Stimulated activated naive B cell treated with anti-CD40 and anti-IgM and Interleukin-4, amounts not matched to agents 10 μg/mL and 1 μg/mL and 100 μg/mL, for 72 hours (primary cell): Measurements from ENCODE around the gene KRTAP10-11.
"Not testable (repeated sequence)": the region's sequence is repeated elsewhere in the genome, so short reads cannot be mapped to it uniquely, and the experiment has no call there.

ENCODE experiments used
- ATAC-seq, 2 donors: fragments of 150-1000 bp; cut with Tn5 transposase; replicated peaks; 2 replicates each; pipeline ENCODE4 v1.10.0; 2021; ENCODE audit warnings: moderate library complexity in 1 of 2
- DNase-seq: peaks from one replicate; pipeline ENCODE4 v3.0.0; 2021
- H3K27ac Mint-ChIP-seq: one replicate; pipeline ENCODE4 v1.8.0; 2022; ENCODE audit warnings: mild to moderate bottlenecking, mixed read lengths
- H3K27me3 Mint-ChIP-seq, 2 donors: one replicate each; pipeline ENCODE4 v1.8.0; 2022; ENCODE audit warnings: mixed read lengths in 2 of 2
- H3K36me3 Mint-ChIP-seq, 2 donors: one replicate each; pipeline ENCODE4 v1.8.0; 2022; ENCODE audit warnings: mixed read lengths in 2 of 2, mild to moderate bottlenecking in 1 of 2
- H3K4me1 Mint-ChIP-seq, 2 donors: one replicate each; pipeline ENCODE4 v1.8.0; 2022; ENCODE audit warnings: mixed read lengths in 2 of 2, mild to moderate bottlenecking in 1 of 2
- H3K4me3 Mint-ChIP-seq, 2 donors: one replicate each; pipeline ENCODE4 v1.8.0; 2022; ENCODE audit warnings: mild to moderate bottlenecking in 2 of 2, mixed read lengths in 2 of 2, moderate library complexity in 1 of 2
- H3K9me3 Mint-ChIP-seq, 2 donors: one replicate each; pipeline ENCODE4 v1.8.0; 2022; ENCODE audit warnings: mixed read lengths in 2 of 2, mild to moderate bottlenecking in 1 of 2

The KRTAP10-11 gene

DNA sequence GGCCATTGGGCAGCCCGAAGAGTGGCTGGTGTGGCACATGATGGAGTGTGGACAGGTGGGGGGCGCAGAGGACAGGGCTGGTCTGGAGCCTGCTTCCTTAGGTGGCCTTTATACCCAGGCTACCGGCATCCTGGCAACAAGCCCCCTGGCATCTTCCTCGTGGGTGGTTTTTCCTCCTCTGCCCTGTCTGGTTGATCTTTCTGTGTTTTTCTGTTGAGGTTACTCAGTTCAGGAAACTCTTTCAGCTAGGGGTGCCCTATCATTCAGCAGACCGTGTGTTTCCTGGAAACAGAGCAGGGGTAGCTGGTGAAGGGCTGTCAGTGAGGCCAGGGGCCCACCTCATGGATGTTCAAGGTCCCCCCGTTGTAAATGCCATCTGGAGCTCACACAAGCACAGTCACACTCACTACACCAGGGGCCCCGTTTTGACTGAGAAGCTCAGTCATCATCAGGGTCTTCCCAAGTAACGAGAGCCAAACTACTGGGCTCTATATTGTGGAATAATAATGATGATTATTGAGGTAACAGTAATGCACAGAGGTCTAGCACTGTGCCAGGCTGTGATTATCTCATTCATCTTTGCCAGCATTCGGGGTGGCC is 8.5 kb downstream of the KRTAP10-11 start, which contains the start of gene KRTAP12-4:
Gene KRTAP12-4 (minus strand): TSS at position 84 of the 600 bp plus-strand sequence. CDS start 45 bp downstream, at position 39.
- peaks cover 31 to 35% of the 10 kb centered on the region in 2 donors for H3K27me3 Mint-ChIP-seq
- peaks cover 17 to 18% of the 10 kb centered on the region in 2 donors for H3K9me3 Mint-ChIP-seq
- H3K4me1 Mint-ChIP-seq = no peaks in the 10 kb centered on the region
- H3K36me3 Mint-ChIP-seq = peaks cover 0 to 4% of the 10 kb centered on the region in 2 donors
- H3K27ac Mint-ChIP-seq = peak within 1 kb of the TSS; percentile 42
- no peak within 1 kb of the TSS for H3K4me3 Mint-ChIP-seq
- ATAC-seq (no peak), DNase-seq (no peak)

GRCh38 chr21:44656868-44657267 is 10.7 kb downstream of the KRTAP10-11 start:
- peaks cover 18 to 19% of the 10 kb centered on the region in 2 donors for H3K9me3 Mint-ChIP-seq
- H3K27me3 Mint-ChIP-seq = peaks cover 41 to 47% of the 10 kb centered on the region in 2 donors
- peaks cover 0 to 4% of the 10 kb centered on the region in 2 donors for H3K36me3 Mint-ChIP-seq
- no peaks in the 10 kb centered on the region for H3K4me1 Mint-ChIP-seq
- no peak for DNase-seq
- H3K27ac Mint-ChIP-seq = no peak overlapping the region
- ATAC-seq = no peak
- H3K4me3 Mint-ChIP-seq = no peak overlapping the region

DNA sequence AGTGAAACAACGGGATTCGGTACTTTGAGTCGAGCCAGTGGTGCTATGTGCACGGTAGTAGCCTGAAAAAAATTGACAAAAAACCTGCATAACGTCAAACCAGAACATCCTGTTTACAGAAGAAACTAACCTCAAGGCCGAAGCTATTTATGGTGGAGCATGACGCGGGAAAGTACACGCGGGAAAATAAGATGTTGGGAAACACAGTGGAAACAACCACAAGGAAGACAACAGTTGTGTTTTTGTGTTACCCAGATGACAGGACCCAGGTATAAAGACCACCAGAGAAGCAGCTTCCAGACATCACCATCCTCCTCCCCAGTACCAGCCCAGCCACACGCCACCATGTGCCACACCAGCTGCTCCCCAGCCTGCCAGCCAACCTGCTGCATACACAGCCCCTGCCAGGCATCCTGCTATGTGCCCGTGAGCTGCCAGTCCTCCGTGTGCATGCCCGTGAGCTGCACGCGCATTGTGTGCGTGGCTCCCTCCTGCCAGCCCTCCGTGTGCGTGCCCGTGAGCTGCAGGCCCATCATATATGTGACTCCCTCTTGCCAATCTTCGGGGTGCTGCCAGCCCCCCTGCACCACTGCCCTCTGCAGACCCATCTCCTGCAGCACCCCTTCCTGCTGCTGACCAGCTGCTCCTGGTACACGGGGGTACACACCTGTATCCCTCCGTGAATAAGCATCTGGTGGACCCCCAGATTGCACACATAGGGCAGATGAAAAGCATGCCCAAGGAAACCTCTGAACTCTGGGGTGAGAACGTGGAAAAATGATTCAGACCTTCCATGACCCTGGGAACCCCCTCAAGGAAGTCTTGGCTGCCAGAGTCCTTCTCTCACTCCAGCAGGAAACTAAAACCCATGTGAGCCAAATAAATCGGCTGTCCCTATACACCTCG is 11.7 kb downstream of the KRTAP10-11 start, which contains the start of gene KRTAP12-3:
Gene KRTAP12-3 (plus strand): TSS at position 298 of the 906 bp plus-strand sequence. CDS start 48 bp downstream, at position 346.
- Mint-ChIP-seq H3K4me1 (no peaks in the 10 kb centered on the region), H3K9me3 (peaks cover 18 to 21% of the 10 kb centered on the region in 2 donors), H3K4me3 (no peak within 1 kb of the TSS), H3K27ac (no peak within 1 kb of the TSS), H3K36me3 (peaks cover 0 to 8% of the 10 kb centered on the region in 2 donors), H3K27me3 (peaks cover 46 to 54% of the 10 kb centered on the region in 2 donors)
- DNase-seq (no peak), ATAC-seq (no peak)

DNA sequence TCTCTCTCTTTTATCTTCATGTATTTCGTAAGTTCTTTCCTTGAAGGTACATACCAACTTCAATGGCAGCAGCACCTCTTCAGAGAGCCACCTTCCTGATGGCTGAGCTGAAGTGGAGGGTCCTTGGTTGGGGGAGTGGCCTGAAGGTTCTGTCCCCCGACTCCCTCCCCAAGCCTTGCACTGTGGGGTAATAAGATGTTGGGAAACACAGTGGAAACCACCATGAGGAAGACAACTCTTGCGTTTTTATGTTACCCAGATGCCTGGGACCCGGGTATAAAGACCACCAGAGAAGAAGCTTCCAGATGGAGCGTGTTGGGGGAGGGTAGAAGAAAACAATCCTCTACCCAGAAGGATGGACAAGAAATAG is 12.3 kb downstream of the KRTAP10-11 start:
- Mint-ChIP-seq H3K27me3 (peaks cover 46 to 54% of the 10 kb centered on the region in 2 donors), H3K9me3 (peaks cover 18 to 21% of the 10 kb centered on the region in 2 donors), H3K36me3 (peaks cover 0 to 8% of the 10 kb centered on the region in 2 donors), H3K4me1 (no peaks in the 10 kb centered on the region), H3K4me3 (no peak overlapping the region), H3K27ac (no peak overlapping the region)
- DNase-seq = no peak
- ATAC-seq = no peak

GRCh38 chr21:44658913-44659595 is 12.8 kb downstream of the KRTAP10-11 start:
- Mint-ChIP-seq H3K27me3 (peaks cover 46 to 50% of the 10 kb centered on the region in 2 donors), H3K36me3 (peaks cover 0 to 8% of the 10 kb centered on the region in 2 donors), H3K4me1 (no peaks in the 10 kb centered on the region), H3K4me3 (no peak overlapping the region), H3K9me3 (peaks cover 18 to 21% of the 10 kb centered on the region in 2 donors), H3K27ac (no peak overlapping the region)
- DNase-seq = no peak
- ATAC-seq = no peak

DNA sequence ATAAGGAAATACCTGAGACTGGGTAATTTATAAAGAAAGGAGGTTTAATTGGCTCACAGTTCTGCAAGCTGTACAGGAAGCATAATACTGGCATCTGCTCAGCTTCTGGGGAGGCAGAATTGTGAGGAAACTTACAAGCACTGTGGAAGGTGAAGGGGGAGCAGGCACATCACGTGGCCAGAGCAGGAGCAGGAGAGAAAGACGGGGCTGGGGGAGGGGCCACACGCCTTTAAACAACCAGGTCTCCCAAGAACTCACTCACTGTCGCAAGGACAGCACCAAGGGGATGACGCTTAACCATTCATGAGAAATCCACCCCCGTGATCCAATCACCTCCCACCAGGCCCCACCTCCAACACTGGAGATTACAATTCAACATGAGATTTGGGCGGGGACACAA is 15.4 kb downstream of the KRTAP10-11 start:
- Mint-ChIP-seq H3K27me3 (peaks cover 58 to 65% of the 10 kb centered on the region in 2 donors), H3K9me3 (peaks cover 11 to 22% of the 10 kb centered on the region in 2 donors)
- H3K27ac Mint-ChIP-seq, DNase-seq, H3K4me1 Mint-ChIP-seq, H3K36me3 Mint-ChIP-seq, ATAC-seq, H3K4me3 Mint-ChIP-seq: not testable (repeated sequence)

GRCh38 chr21:44664691-44665090 is 18.5 kb downstream of the KRTAP10-11 start:
- no peak overlapping the region for H3K27ac Mint-ChIP-seq

DNA sequence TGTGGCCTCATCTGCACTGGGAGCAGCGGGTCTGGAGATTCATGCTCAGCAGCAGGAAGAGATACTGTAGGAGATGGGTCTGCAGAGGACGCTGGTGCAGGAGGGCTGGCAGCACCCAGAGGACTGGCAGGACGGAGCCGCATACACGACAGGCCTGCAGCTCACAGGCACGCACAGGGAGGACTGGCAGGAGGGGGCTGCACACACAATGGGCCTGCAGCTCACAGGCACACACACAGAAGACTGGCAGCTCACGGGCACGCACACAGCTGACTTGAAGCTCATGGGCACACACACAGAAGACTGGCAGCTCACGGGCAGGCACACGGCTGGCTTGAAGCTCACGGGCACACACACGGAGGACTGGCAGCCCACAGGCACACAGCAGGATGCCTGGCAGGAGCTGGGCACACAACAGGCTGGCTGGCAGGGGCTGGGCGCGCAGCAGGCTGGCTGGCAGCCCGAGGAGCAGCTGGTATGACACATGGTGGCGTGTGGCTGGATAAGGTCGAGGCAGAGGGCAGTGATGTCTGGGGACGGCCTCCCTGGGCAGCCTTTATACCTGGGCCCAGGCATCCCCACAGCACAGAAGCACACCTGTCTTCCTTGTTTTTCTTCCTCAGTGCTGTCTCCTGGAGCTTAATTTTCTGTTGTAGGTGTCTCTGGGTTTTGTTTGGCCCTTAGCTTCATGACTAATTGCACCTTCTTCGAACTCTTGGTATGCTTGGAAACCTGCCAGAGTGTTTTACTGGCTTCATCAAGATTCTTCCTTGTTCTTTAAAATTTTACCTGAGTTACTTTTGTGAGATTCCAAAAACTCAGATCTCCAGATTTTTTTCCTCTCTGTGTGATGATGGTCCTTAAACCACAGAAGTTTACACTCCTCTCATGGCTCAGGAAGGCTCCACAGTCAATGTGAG is 20.4 kb downstream of the KRTAP10-11 start, which contains the start of gene KRTAP12-2:
Gene KRTAP12-2 (minus strand): TSS at position 527 of the 920 bp plus-strand sequence. CDS start 41 bp downstream, at position 486.
- peaks cover 1 to 3% of the 10 kb centered on the region in 2 donors for H3K36me3 Mint-ChIP-seq
- no peak within 1 kb of the TSS for H3K4me3 Mint-ChIP-seq
- H3K9me3 Mint-ChIP-seq = peaks cover 9 to 12% of the 10 kb centered on the region in 2 donors
- peaks cover 37 to 41% of the 10 kb centered on the region in 2 donors for H3K27me3 Mint-ChIP-seq
- DNase-seq = no peak
- no peak for ATAC-seq
- H3K27ac Mint-ChIP-seq = no peak within 1 kb of the TSS
- no peaks in the 10 kb centered on the region for H3K4me1 Mint-ChIP-seq

More at GRCh38 chr21:44664691-44665090, 18.5 kb downstream of the KRTAP10-11 start:
- no peaks in the 10 kb centered on the region for H3K4me1 Mint-ChIP-seq
- H3K36me3 Mint-ChIP-seq = peaks cover 0 to 3% of the 10 kb centered on the region in 2 donors
- H3K9me3 Mint-ChIP-seq = peaks cover 0 to 7% of the 10 kb centered on the region in 2 donors
- no peak for DNase-seq
- no peak overlapping the region for H3K4me3 Mint-ChIP-seq
- peaks cover 44 to 49% of the 10 kb centered on the region in 2 donors for H3K27me3 Mint-ChIP-seq
- no peak for ATAC-seq

DNA sequence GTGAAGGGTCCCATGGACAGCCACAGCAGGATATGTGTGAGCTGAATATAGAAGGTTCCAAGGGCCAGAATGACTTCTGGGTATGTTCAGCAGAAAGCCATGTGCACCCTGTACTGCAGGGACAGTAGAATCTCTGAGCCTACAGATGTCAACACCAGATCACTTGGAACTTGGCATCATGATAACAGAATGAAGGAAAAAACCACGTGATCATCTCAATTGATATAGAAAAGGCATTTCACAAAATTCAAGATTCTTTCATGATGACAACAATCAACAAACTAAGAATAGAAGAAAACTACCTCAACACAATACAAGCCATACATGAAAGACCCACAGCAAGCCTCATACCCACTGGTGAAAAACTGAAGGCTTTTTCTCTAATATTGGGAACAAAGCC is 21.4 kb downstream of the KRTAP10-11 start:
- Mint-ChIP-seq H3K4me1 (no peaks in the 10 kb centered on the region), H3K36me3 (peaks cover 0 to 1% of the 10 kb centered on the region in 2 donors), H3K4me3 (no peak overlapping the region), H3K27me3 (peaks cover 28 to 36% of the 10 kb centered on the region in 2 donors), H3K9me3 (peaks cover 10 to 12% of the 10 kb centered on the region in 2 donors), H3K27ac (no peak overlapping the region)
- ATAC-seq (no peak), DNase-seq (no peak)

GRCh38 chr21:44670642-44671432 is 24.6 kb downstream of the KRTAP10-11 start:
- Mint-ChIP-seq H3K36me3 (peaks cover 0 to 1% of the 10 kb centered on the region in 2 donors), H3K27me3 (peaks cover 27 to 30% of the 10 kb centered on the region in 2 donors), H3K4me1 (no peaks in the 10 kb centered on the region), H3K4me3 (no peak overlapping the region), H3K9me3 (peaks cover 14 to 22% of the 10 kb centered on the region in 2 donors), H3K27ac (no peak overlapping the region)
- DNase-seq = no peak
- no peak for ATAC-seq

DNA sequence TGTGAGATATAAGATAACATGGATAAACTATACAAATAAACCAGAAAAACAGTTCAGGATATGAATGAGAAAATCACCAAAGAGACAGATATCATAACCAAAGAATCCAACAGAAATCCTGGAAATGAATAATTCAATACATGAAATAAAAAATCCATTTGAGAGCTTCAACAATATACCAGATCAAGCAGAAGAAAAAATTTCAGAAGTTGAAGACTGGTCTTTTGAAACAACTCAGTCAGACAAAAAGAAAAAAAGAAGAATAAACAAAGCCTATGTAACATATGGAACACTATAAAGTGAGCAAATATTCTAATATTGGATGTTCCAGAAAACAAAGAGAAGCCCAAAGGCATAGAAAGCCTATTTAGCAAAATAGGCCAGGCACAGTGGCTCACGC is 25.7 kb downstream of the KRTAP10-11 start:
- H3K27ac Mint-ChIP-seq = no peak overlapping the region
- H3K27me3 Mint-ChIP-seq = peaks cover 23 to 29% of the 10 kb centered on the region in 2 donors
- H3K9me3 Mint-ChIP-seq = peaks cover 14 to 22% of the 10 kb centered on the region in 2 donors
- ATAC-seq (no peak), DNase-seq (no peak)
- H3K36me3 Mint-ChIP-seq = peaks cover 0 to 1% of the 10 kb centered on the region in 2 donors
- H3K4me1 Mint-ChIP-seq = no peaks in the 10 kb centered on the region
- no peak overlapping the region for H3K4me3 Mint-ChIP-seq

- no peak overlapping the region for H3K27ac Mint-ChIP-seq
- H3K4me3 Mint-ChIP-seq = no peak overlapping the region
- peaks cover 4 to 9% of the 10 kb centered on the region in 2 donors for H3K9me3 Mint-ChIP-seq
- H3K4me1 Mint-ChIP-seq = no peaks in the 10 kb centered on the region
- H3K27me3 Mint-ChIP-seq = peaks cover 48 to 49% of the 10 kb centered on the region in 2 donors
- H3K36me3 Mint-ChIP-seq = no peaks in the 10 kb centered on the region
- no peak for ATAC-seq
- DNase-seq = no peak
Measured at GRCh38 chr21:44677881-44678280, 31.7 kb downstream of the KRTAP10-11 start.
